Suppressor macrophage (primary cell): ENCODE measurements around the gene KCNJ1.

Source experiments
- DNase-seq, 4 experiments: peaks; one replicate each; pipeline ENCODE4 v3.0.0-alpha.2; 2020 to 2022

KCNJ1 gene

DNA sequence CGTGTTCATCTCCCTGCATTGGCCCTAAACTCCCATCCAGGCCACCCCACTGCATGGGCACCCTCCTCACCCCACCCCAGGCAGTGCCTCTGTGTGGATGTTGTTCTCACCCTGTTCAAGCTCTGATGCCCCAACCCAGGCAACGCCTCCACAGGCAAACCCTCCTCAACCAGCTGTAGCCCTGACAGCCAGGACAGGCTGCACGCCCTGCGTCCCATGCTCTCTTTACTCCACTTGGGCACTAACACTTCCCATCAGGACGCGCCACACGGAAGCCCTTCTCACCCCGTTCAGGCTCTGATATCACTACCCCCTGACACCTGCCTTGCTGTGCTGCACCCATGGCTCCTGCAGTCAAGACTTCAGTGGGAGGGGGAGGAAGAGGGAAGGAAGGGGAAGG is 47.9 kb downstream of the KCNJ1 start:
- no peak for DNase-seq

DNA sequence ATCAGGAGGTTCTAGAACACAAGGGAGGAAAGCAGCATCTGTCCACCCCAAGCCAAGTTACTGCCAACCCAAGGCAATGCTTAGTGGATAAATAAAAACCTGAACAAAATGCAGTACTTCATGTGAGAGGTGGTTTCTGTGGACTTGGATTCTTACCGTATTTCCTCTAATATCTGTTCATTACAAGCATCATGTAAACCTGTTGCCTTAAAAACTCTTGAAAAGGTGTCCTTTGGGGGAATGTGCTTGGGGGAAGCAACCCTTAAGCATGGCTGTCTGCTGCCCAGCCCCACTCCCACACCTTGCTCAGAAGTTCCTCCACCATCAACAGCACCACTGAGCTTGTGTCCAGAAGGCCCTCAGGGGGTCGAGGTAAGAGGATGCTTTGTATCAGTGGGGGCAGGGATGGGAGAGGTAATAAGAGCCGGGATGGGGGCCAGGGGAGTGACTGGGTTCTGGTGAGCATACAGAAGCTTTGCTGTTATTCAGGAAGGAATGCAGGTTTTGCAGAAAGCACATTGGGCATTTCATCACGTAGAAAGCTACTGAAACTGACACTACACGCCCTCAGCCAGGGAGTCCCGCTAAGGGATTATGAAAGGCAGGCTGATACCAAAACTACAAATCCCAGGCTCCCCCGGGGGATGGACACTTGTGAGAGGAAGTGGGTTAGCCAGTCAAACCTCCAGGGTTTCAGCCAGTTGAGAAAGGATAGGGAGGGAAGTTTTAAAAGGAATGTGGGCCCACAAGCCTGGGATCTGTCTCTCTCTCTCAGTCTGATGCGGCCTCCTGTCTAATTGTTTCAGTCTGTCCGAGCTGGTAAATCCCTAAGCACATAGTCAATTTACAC is 52.0 kb downstream of the KCNJ1 start:
- peak; percentile 44 to 71 (median 62) for DNase-seq

DNA sequence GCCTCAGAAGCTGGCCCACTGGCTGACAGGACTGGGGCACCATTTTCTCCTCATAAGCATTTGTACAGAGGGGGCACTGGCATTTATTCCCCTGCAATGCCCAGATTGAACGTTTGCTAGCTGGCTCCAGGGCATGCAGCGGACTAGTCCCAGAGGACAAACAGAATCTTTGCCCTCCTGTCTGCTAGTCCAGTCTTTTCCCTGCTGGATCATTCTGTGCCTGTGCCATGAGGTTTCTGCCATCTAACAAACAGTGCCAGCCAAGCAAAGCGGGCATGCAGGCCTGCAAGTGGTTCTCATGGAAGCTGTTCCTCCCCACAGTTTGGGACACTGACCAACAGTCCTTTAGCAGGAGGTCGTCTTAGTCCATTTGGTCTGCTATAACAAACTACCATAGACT is 53.4 kb downstream of the KCNJ1 start:
- DNase-seq: no peak

DNA sequence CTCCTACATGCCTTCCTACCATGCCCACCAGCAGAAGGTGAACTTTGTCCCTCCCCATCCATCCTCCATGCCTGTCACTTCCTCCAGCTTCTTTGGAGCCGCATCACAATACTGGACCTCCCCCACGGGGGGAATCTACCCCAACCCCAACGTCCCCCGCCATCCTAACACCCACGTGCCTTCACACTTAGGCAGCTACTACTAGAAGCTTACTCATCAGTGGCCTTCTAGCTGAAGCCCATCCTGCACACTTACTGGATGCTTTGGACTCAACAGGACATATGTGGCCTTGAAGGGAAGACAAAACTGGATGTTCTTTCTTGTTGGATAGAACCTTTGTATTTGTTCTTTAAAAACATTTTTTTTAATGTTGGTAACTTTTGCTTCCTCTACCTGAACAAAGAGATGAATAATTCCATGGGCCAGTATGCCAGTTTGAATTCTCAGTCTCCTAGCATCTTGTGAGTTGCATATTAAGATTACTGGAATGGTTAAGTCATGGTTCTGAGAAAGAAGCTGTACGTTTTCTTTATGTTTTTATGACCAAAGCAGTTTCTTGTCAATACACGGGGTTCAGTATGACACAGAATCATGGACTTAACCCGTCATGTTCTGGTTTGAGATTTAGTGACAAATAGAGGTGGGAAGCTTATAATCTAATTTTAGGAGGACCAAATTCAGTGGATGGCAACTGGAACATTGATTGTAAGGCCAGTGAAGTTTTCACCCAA is 56.1 kb downstream of the KCNJ1 start:
- no peak for DNase-seq

DNA sequence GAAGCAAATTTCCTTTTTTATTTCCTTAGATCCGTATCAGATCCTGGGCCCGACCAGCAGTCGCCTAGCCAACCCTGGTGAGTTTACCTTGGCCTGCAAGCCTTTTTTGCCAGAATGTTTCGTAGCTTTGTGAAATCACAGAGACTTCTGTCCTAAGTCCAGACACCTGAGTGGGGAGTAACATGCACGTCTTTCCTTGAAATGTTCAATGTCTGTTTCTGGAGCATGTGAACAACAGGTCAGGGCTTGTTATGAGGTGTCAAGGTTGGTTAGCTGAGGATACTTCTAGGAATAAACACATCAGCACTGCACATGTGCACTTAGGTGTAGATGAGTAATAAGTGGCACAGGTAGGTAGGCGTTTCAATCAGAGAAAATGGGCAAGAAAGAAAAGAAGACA is 58.0 kb downstream of the KCNJ1 start:
- no peak for DNase-seq

DNA sequence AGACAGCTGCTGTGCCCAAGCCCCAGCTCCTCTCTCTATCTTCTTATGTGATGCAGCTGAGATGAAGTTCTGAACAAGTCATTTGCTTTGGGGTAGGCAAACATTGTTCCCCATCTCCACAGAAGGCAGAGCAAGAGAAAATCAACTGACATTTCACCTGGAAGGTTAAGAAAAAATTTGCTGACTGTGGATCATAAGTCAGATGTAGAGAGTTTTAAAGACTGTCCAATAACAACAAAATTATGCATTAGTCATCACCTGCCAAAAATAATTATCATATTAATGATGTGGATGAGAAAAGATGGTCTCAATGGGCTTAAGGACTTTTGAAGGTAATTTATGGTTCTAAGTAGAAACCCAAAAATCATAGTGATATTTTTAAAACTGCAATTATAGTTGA is 59.2 kb downstream of the KCNJ1 start:
- DNase-seq: no peak

DNA sequence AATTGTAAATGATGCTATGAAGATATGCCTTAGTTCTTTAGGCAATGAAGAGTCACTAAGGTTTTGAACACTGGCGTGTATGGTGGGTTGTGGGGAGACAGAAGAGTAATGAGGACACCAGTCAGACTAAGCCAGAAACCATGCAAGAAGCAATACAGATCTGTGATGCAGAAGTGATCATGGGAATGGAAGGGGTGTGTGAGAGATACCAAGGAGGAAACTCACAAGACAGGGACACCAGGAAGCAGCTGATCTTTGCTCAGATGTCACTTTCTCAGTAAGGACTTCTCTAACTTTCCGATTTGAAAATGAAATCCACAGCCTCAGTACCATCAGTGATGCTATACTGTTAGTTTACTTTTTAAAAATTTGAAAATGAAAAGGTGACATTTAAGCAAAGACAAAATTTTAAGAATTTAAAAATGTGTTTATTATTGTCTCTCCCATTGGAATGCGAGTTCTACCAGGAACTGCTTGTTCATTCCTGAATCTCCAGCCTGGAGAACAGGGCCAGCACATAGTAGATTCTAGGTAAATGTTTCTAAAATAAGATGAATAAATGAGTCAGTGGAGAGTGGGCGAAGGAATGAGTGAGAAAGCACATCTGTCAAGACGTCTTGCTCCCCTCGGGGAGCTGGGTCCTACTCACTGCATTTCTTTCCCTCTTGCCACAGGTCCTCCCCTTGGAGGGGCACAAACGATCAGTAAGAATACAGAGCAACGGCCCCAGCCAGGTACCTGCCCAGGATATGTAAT is 60.4 kb downstream of the KCNJ1 start:
- peak; percentile 12 to 52 (median 48) for DNase-seq

DNA sequence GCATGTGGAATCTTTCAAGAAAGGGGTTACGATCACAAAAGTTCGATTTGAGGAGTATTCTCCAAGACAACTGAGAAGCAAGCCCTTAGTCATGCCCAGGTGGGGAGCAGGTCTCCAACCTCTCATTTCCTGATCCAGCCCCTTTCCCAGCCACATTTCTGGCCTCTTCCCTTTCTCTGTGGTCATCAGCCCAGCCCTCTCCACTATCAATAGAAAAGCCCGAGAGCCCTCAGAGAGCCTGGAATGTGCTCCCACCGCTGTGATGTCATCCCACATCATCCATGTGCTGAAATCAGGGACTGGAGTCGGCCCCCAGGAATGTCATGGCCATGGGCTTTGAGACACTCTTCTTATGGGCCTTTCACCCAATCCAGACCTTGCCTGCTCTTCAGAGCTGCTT is 62.6 kb downstream of the KCNJ1 start:
- no peak for DNase-seq

DNA sequence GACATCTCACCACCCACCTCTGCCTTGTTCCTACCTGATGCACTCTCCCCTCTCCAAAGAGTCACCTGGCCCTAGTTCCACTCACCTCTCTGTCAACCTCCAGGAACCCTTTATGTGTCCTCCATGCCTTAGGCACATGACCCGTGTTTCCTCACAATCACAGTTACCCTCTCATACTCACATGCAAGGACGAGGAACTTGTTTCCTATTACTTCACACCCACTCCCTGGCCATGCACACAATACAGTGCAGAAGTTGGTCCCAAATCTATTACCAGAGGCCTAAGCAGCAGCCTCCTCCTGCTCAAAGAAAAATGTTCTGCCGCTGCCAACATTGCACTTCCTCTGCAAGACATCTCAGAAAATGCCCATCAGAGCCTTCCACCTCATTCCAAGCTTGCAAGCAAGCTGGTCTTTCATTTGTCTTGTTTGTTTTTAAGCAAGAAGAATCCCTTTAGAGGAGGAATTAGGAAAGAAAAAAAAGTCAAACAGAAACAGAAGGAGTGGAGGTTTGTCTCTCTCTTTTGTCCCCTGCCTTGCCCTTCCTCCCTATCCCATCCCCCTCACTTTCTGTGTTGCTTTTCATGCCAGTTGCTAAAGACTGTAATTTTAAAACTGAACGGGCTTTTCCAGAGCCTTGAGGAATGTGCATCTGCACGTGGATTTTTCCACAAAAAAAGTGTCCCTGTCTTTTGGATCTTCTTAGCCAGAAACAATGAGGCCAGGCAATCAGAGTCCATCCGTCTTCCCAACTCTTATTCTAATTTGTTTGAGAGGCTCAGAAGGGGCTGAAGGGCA is 63.4 kb downstream of the KCNJ1 start:
- DNase-seq: peak; percentile 72 to 91 (median 84)

DNA sequence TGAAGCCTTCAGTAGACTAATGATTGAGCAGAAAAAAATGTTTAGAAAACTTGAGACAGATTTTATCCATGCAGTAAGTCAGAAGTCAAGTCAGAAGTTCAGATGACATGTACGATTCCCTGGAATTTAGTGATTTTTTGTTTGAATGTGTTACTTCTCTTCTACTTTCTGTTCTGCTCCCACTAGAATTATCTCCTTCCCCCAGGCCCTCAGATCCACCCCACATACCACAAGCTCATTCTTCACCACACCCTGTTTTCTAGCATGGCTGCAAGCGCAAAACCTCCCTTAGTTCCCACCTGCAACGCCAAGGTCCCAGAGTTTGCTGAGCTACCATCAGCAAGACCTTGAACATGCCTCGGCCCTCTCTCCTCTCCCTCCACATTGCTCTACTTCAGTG is 64.1 kb downstream of the KCNJ1 start:
- no peak for DNase-seq

DNA sequence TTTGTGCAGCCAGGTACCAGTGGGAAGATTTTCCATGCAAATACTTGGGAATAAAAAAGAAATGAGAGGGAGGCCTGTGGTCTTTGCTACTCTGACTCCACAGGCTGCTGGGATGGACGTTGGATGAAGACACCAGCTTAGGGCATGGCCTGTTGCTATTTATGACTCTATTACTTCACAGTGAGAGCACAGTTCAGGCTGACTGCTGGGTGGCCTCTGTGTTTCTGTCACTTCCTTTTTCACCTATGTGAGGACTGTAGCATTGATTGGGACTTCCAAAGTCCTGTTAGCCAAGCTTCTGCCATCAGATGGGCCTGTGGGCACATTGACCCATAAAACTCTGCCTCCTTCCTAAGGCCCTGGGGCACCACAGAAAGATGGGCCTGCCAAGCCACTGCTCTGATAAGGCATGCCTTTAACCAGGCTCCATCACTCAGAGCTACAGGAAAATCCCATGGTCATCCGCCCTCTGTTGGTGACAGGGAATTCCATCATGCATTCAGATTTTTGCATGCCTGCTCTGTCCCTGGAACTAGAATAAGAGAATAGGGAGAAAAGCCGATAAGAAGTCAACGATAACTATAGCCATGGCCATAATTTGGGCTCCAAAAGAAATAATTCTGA is 64.6 kb downstream of the KCNJ1 start:
- DNase-seq: peak; percentile 51 to 72 (median 67)

DNA sequence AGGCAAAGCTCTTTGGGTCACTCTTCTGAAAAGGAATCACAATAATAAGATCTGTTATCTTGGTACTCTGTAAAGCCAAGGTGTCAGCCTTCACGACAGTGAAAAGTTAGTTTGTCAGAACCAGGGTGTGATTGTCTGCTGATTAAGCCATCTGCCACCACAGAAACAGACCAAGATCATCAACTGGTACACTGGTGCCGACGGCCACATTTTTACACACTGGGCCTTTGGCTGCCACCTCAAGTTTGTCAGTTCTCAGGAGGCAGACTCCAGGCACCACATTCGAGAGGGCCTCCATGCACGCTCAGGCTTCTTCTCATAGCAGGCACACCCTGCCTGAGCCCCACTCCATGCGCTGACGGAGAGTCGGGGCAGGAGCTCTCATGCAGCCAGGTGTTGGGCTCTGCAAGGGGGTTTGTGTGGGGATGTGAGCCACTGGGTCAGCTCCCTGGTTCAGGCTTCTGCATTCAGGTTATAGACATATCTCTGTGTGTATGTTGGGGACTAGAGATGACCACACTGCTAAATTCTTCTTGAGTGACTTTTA is 66.2 kb downstream of the KCNJ1 start:
- no peak for DNase-seq

DNA sequence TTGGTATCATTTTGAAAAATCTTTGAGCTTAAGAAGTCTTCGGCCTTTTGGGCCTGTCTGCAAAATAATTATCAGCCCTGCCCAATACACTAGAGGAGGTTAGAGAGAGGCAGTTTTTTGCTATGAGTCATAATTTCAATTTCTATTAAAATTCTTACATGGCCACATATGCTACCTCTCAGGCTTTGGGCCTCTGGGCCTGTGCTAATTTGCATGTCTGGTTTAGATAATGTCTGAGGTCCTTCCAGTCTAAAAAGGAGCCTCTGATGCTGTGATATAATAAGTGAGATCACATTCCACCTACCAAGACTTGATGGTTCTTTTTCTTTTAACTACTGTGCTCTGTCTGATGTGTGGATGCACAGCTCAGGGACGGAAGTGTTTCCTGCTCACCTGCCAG is 70.8 kb downstream of the KCNJ1 start:
- no peak for DNase-seq

DNA sequence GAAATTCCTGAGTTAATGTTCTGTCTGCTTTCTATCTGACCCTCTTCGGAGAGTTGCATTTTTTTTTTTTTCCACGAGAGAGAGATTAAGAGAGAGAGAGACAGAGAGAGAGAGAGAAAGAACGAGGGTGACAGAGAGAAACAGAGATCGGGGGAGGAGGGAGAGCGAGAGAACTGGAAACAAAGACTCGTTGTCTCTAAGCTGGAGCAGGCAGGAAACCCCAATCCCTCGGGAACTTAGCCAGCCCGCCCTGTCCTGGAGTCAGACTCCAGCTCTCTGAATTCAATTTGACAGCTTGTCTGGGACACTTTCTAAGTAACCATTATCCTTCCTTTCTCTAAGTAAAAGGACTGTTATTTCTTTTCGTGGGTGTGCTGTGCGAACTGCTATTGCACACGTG is 76.9 kb downstream of the KCNJ1 start:
- DNase-seq: no peak

DNA sequence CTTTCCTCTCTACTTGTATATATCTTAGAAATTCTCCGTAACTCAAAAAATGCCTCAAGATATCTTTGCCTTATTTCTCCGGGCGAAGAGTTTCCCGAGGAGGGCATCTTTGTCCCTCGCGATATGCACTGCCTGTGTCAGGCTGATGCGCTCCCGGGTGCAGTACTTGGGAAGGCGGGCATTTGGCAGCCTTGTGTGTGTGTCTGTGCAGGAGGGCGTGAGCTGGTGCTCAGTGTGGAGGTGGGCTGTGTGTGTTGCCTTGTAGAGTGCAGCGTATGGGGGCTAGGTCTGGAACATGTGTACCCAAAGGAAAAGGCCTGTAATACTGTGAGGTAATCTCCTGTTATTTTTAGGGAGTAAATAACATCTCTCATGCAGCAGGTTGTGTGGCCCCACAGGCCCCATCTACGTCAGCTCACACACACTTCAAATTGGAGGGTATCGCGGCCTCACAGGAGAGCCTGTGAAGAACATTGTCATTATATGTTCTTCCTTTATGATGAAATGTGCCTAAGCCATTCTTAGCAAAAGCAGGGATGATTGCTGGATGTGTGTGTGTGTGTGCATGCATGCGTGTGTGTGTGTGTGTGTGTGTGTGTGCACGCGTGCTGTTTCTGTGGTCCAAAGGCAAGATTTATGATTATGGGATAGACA is 77.5 kb downstream of the KCNJ1 start:
- DNase-seq: no peak
